Measurements from ENCODE around the gene PTCSC3. TPM values are rescaled to one million over a fixed set of nuclear protein-coding genes. Genes with fewer than 3 reads are reported as not detected.
"Not testable (repeated sequence)": the region's sequence is repeated elsewhere in the genome, so short reads cannot be mapped to it uniquely, and the experiment has no call there.

Gene PTCSC3
- total RNA-seq, 1 donor from 2014 or later, result not detected

- Mint-ChIP-seq H3K36me3 (no peaks in the 10 kb centered on the region), H3K4me3 (no peak overlapping the region), H3K27me3 (ENCODE audit: low read depth) (peaks cover 12% of the 10 kb centered on the region), H3K4me1 (no peaks in the 10 kb centered on the region), H3K9me3 (no peaks in the 10 kb centered on the region), H3K27ac (no peak overlapping the region)
- TF ChIP-seq CTCF (IDR thresholded peaks at IDR 0.05; ENCODE audit: unreplicated experiment), result no peak
- DNase-seq (ENCODE audit: low spot score in 2 of 2, unreplicated experiment in 2 of 2), result no peak
These were observed 63.2 kb downstream of the PTCSC3 start for GRCh38 chr14:36113341-36113740.

GRCh38 chr14:36111822-36112583, 64.5 kb downstream of the PTCSC3 start:
- no peaks in the 10 kb centered on the region for H3K4me1 Mint-ChIP-seq
- H3K27me3 Mint-ChIP-seq (ENCODE audit: low read depth), result peaks cover 24% of the 10 kb centered on the region
- no peaks in the 10 kb centered on the region for H3K9me3 Mint-ChIP-seq
- no peak for TF ChIP-seq CTCF (IDR thresholded peaks at IDR 0.05; ENCODE audit: unreplicated experiment)
- no peak for DNase-seq (ENCODE audit: low spot score in 2 of 2, unreplicated experiment in 2 of 2)
- no peak overlapping the region for H3K4me3 Mint-ChIP-seq
- no peak overlapping the region for H3K27ac Mint-ChIP-seq
- no peaks in the 10 kb centered on the region for H3K36me3 Mint-ChIP-seq

GRCh38 chr14:36105401-36105800, 71.1 kb downstream of the PTCSC3 start:
- no peak for DNase-seq (ENCODE audit: low spot score in 2 of 2, unreplicated experiment in 2 of 2)
- no peaks in the 10 kb centered on the region for H3K9me3 Mint-ChIP-seq
- H3K36me3 Mint-ChIP-seq, result no peaks in the 10 kb centered on the region
- no peak overlapping the region for H3K4me3 Mint-ChIP-seq
- H3K4me1 Mint-ChIP-seq, result no peaks in the 10 kb centered on the region
- no peak for TF ChIP-seq CTCF (IDR thresholded peaks at IDR 0.05; ENCODE audit: unreplicated experiment)
- peaks cover 49% of the 10 kb centered on the region for H3K27me3 Mint-ChIP-seq (ENCODE audit: low read depth)
- H3K27ac Mint-ChIP-seq, result no peak overlapping the region

GRCh38 chr14:36104258-36104657, 72.3 kb downstream of the PTCSC3 start:
- DNase-seq (ENCODE audit: low spot score in 2 of 2, unreplicated experiment in 2 of 2); H3K4me1 Mint-ChIP-seq; H3K36me3 Mint-ChIP-seq; H3K27ac Mint-ChIP-seq; H3K9me3 Mint-ChIP-seq; H3K4me3 Mint-ChIP-seq: not testable (repeated sequence)
- H3K27me3 Mint-ChIP-seq (ENCODE audit: low read depth), result peaks cover 50% of the 10 kb centered on the region

- Mint-ChIP-seq H3K36me3 (no peaks in the 10 kb centered on the region), H3K4me3 (no peak overlapping the region), H3K27me3 (ENCODE audit: low read depth) (peaks cover 16% of the 10 kb centered on the region), H3K9me3 (peaks cover 5% of the 10 kb centered on the region), H3K27ac (no peak overlapping the region), H3K4me1 (no peaks in the 10 kb centered on the region)
- DNase-seq (ENCODE audit: low spot score in 2 of 2, unreplicated experiment in 2 of 2), result no peak
- no peak for TF ChIP-seq CTCF (IDR thresholded peaks at IDR 0.05; ENCODE audit: unreplicated experiment)
These were observed 76.9 kb downstream of the PTCSC3 start for GRCh38 chr14:36099619-36100018.

- H3K27me3 Mint-ChIP-seq (ENCODE audit: low read depth), result peaks cover 5% of the 10 kb centered on the region
- no peak for TF ChIP-seq CTCF (IDR thresholded peaks at IDR 0.05; ENCODE audit: unreplicated experiment)
- H3K27ac Mint-ChIP-seq, result no peak overlapping the region
- no peak for DNase-seq (ENCODE audit: low spot score in 2 of 2, unreplicated experiment in 2 of 2)
- H3K4me3 Mint-ChIP-seq, result no peak overlapping the region
- no peaks in the 10 kb centered on the region for H3K36me3 Mint-ChIP-seq
- H3K4me1 Mint-ChIP-seq, result no peaks in the 10 kb centered on the region
- H3K9me3 Mint-ChIP-seq, result peaks cover 5% of the 10 kb centered on the region
These were observed 79.2 kb downstream of the PTCSC3 start for GRCh38 chr14:36097356-36097755.

Data from mesothelial cell of epicardium (in vitro differentiated cells).